ENCODE data around the gene CDIP1. TPM values are rescaled to one million over a fixed set of nuclear protein-coding genes. Genes with fewer than 3 reads are reported as not detected.

Gene CDIP1
- total and polyA plus RNA-seq, 9 of the 15 experiments (the other 6 are each of a cell fraction or from before 2014, with no cell fraction given), result 0.29 TPM; not detected in 8

- TF ChIP-seq CTCFL (IDR thresholded peaks at IDR 0.05; ENCODE audit: borderline replicate concordance, insufficient read depth, low read depth, low read length, poor library complexity, severe bottlenecking) (peak; percentile 93), EP300 (IDR thresholded peaks at IDR 0.05; ENCODE audit: low read length) (peak; percentile 50; the same call in 1 of the 2 replicates), ASH1L (IDR thresholded peaks at IDR 0.05; ENCODE audit: borderline replicate concordance, low read depth, partially characterized antibody) (peak; percentile 50), ZNF561 (CRISPR knock-in tag; conservative IDR thresholded peaks at IDR 0.05) (no peak), C11orf30 (IDR thresholded peaks at IDR 0.05; ENCODE audit: low read depth) (peak; percentile 66), NFE2 (IDR thresholded peaks at IDR 0.05; ENCODE audit: low read depth) (peak; percentile 80), CREB3L1 (IDR thresholded peaks at IDR 0.05; ENCODE audit: borderline replicate concordance, low read depth) (peak; percentile 79; the same call in 1 of the 2 replicates), ZNF280A (IDR thresholded peaks at IDR 0.05; ENCODE audit: low read depth, partially characterized antibody) (no peak)
- TF ChIP-seq, protein P1, sequence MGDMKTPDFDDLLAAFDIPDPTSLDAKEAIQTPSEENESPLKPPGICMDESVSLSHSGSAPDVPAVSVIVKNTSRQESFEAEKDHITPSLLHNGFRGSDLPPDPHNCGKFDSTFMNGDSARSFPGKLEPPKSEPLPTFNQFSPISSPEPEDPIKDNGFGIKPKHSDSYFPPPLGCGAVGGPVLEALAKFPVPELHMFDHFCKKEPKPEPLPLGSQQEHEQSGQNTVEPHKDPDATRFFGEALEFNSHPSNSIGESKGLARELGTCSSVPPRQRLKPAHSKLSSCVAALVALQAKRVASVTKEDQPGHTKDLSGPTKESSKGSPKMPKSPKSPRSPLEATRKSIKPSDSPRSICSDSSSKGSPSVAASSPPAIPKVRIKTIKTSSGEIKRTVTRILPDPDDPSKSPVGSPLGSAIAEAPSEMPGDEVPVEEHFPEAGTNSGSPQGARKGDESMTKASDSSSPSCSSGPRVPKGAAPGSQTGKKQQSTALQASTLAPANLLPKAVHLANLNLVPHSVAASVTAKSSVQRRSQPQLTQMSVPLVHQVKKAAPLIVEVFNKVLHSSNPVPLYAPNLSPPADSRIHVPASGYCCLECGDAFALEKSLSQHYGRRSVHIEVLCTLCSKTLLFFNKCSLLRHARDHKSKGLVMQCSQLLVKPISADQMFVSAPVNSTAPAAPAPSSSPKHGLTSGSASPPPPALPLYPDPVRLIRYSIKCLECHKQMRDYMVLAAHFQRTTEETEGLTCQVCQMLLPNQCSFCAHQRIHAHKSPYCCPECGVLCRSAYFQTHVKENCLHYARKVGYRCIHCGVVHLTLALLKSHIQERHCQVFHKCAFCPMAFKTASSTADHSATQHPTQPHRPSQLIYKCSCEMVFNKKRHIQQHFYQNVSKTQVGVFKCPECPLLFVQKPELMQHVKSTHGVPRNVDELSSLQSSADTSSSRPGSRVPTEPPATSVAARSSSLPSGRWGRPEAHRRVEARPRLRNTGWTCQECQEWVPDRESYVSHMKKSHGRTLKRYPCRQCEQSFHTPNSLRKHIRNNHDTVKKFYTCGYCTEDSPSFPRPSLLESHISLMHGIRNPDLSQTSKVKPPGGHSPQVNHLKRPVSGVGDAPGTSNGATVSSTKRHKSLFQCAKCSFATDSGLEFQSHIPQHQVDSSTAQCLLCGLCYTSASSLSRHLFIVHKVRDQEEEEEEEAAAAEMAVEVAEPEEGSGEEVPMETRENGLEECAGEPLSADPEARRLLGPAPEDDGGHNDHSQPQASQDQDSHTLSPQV (IDR thresholded peaks at IDR 0.05), result peak; percentile 75; the same call in 1 of the 2 replicates
Measured at GRCh38 chr16:4474192-4474961, 64.2 kb downstream of the CDIP1 start, which contains the start of gene NMRAL1 (continued).
